GM21390 (cell line): ENCODE results near the gene SYNDIG1.

Experiments used
- ATAC-seq: cut with Tn5 transposase; IDR thresholded peaks from one replicate; pipeline ENCODE4 v1.9.1; 2021; ENCODE audit not compliant: unreplicated experiment

Gene SYNDIG1

DNA sequence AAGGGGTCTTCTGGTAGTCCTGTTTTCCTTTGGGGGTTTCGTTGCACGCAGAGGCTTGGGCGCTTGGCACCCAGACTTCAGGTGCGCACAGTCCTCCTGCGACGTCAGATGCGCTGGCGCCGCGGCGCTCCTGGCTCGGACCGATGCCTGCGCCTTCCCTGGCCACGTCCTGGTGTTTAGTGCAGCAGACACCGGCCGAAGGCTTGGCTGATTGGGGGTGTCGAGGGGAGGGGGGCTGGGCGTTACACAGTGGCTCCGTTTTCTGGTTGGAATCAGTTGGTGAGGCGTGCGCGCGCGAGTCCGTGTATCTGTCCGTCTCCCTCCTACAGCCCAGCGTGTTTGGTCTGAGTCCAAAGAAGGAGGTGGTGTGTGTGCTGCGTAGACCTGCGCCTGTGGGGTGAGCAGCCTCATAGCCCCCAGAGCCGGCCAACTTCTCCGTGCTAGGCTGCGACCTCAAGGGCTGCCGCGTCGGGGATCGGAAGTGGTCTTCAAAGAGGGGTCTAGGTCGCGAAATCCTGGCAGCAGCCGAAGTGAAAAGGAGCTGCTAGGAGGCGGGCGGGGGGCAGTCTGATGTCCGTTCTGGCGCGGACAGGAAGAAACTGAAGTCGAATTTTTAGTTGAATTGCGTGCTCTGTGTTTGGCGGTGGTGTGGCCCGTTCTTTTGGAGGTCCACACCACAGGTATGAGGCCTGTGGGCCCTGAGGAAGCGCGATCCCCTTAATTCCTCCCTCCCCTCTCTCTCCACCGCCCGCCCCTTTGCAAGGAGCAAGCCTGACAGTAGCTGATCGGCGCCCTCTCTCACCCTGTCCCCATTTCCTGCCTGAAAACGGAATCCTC is 1.5 kb downstream of the SYNDIG1 start:
- no peak for ATAC-seq

DNA sequence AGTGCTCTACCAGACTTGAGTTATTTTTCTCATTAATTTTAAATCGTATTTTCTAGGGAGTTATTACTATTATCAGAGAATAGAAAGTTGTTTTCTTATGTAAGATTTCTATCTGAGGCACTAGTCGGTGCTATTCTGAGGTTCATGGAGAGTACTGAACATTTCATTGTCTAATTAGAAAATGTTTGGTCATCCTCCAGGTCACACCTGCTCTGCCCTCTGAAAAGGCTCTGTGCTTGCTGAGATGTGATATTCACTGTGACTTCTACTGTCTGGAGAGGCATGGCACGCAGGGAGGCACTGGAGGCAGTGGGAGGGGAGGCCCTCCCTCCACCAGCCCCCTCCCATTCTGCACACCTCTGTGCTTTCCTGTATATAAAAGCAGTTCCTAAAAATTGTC is 3.0 kb downstream of the SYNDIG1 start:
- ATAC-seq, result no peak

DNA sequence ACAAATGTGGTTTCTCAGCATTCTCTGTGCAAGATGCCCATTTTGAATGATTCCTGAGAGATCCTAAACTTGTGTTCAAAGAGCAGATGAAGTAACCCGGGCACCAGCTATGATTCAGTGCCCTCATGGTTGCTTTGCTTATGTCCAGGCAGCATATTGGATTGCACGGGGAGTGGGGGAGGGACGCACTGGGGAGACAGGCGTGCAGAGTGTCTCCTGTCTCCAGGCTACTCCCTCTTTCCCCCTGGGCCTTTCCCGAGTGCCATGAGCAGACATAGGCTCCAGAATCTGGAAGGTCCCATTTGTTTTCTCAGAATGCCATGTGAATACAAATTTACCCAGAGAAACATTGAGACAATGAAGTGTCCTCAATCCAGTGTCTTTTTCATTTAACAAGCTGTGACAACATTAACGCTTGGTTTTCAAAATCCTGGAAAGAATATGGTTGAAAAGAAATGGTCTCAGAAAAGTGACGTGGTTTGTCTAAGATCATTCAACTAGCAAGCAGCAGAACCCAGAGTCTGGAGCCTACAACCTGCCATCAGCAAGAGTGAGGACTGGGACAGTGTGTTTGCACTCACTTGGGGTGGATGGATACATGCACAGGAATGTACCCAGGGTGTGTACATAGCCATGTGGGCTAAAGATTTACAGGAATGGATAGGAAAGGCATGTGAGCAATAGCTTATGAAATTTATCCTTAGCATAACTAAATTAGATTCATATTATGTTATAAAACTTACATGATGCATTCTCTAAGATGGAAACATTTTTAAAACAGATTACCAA is 4.2 kb downstream of the SYNDIG1 start:
- ATAC-seq, result no peak

DNA sequence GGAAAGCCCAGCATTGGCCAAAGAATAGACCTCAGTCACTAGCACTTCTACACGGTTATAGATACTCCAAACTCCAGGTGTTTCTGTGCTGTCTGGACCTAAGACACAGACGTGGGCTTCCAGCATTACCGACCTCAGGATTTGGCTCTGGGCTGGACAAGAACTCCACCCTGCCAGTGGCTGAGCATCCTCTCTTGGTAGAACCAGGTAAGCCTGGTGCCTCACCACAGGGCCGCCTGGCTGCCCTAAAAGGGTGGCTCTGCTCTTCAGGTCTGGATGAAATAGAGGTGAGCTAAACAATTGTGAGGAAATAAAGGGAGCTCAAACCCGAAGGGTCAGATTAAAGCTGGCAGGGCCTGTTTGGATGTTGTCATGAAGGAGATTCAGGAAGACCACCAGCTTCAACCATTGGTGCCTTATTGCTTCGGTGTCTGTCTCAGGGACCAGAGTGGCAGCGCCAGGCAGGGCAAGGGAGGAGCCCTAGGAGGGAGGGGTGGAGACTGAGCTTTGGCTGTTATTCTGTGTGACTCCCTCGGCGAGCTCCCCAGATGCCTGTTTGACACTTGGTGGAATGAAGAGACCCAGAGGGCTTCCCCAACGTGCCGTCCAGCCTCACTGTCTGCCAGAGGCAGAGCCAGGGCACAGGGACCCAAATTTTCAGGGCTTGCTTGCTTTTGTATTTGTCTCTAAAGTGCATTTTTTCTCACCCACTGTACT is 8.6 kb downstream of the SYNDIG1 start:
- no peak for ATAC-seq

DNA sequence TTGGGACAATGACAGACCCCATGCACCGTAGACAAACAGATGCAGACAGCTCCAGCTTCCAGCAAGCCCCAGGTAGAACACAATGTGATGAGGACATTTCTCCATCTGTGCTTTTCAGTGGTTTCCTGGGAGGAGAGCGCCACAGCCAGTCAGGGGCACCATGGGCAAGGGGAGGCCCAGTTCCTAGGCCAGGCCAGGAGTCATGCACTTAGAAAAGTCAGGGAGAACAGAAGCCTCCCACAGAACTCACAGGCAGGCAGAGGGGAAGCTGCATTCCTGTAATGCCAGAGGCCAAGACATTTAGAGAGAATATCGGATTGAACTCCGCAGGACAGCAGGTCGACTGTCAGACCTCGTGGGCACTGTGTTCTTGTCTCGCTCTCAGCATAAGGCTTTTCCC is 9.2 kb downstream of the SYNDIG1 start:
- ATAC-seq, result no peak

DNA sequence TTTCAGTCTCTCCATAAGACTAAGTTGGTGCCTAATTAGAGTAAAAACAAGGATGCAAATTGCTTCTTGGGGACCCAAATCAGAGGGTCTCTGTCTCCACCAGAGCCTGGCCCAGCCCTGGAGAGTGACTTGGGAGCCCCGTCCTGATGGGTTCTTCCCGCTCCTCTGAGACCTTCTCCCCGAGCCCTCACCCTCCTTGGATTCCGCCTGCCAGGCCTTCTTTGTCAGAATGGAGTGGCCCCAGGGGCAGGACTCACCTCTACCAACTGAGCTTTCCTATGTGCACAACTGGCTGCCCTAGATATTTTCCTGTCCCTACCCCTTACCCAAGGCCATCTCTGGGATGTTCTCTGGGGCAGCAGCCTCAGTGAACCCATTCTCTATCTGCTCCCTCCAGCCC is 9.7 kb downstream of the SYNDIG1 start:
- ATAC-seq, result no peak

DNA sequence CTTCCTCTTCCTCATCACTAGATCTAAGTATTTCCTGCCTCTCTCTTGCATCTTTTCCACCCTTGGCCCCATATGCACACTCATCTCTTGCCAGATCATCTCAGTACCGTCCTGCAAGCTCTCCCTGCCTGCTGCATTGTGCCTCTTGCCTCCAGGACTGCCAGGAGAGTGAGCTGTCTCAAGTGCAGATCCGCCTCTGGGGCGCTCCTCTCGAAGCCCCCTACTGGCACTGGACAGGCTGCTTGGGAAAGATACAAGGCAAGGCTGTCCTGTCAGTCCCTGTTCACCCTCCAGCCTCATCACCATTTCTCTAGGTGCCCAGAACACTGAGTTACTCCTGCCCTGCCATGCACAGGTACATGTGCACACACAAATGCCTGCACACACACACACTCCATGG is 10.2 kb downstream of the SYNDIG1 start:
- ATAC-seq, result no peak

DNA sequence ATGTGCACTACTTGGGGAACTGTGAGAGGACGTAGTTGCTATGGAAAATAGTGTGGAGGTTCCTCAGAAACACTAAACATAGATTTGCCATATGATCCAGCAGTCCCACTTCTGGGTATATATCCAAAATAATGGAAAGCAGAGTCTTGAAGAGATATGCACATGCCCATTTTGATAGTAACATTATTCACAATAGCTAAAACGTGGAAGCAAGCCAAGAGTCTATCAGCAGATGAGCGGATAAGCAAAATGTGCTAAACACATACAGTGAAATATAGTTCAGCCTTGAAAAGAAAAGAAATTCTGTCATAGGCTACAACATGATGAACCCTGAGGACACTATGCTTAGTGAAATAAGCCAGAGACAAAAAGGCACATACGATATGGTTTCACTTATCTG is 11.1 kb downstream of the SYNDIG1 start:
- ATAC-seq, result no peak

DNA sequence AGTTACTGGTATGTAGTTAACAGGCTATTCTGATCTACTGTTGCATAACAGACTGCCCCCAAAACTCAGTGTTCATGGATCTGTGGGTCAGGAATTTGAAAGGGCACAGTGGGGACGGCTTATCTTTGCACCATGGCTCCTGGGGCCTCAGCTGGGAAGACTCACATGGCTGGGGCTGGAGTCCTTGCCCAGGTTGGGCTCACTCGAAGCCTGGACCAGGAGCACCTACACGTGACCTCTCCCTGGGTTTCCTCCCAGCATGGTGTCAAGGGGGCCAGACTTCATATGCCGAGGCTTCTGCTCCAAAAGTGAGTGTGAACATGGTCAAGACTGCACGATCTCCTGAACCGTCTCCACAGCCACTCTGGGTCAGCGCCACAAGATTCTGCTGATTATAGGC is 11.7 kb downstream of the SYNDIG1 start:
- no peak for ATAC-seq

DNA sequence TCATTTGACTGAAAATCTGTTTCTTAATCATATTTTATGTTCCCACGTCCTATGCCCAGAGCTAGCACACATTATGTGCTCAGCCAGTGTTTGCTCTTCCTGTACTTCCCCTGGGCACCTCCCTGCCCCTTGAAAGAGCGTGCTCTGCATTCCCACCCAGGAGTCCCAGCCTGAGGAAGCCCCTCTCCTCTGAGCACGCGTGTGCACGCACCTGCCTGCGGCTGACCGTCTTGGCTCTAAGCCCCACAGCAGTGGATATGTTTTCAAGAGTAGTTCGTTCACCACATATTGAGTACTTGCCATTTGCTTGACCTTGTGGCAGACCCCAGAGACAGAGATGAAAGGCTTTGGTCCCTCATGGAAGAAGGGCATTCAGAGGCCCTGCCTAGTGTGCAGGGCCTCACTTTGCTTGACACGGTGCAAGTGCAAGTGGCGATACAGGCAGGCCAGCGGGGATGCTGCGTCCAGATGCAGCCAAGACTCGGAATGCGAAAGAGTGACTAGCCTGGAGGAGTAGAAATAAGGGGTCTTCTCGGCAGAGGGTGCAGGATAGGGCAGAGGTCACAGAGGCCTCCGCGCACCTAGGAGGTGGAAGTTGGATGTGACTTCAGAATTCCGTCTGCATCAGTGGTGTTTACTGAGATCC is 14.1 kb downstream of the SYNDIG1 start:
- no peak for ATAC-seq

DNA sequence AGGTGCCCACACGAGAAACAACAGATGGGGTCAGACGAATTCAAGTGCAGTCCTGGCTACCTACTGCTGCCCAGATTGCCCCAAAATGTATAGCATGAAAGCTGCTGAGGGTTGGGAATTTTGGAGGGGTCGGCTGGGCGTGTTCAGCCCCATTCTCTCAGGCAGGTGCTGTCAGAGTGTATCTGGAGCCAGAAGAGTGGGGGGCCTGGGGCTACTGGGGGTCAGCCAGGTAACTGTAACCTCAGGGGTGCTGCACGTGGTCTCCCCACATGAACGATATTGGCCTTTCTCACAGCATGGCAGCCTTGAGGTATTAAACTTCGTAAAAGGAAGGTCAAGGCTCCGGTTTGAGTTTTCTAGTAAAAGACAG is 14.6 kb downstream of the SYNDIG1 start:
- no peak for ATAC-seq

DNA sequence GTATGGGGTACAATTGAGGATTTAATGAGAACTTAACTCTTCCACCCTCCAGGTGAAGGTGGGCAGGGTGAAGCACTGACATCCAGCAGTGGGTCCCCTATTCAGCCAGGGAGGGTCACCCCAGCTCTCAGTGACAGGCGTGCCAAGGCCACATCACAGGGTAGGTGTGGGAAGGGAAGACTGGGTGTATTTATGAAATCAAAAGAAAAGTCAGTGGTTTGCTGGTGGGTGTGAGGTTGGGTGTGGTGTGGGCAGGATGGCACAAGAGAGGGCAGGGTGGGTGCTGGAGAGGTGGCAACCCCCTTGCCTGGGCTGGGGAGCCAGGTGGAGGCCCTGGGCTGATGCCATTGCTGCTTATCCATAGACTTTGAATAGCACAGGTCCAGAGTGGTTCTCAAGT is 16.6 kb downstream of the SYNDIG1 start:
- no peak for ATAC-seq

DNA sequence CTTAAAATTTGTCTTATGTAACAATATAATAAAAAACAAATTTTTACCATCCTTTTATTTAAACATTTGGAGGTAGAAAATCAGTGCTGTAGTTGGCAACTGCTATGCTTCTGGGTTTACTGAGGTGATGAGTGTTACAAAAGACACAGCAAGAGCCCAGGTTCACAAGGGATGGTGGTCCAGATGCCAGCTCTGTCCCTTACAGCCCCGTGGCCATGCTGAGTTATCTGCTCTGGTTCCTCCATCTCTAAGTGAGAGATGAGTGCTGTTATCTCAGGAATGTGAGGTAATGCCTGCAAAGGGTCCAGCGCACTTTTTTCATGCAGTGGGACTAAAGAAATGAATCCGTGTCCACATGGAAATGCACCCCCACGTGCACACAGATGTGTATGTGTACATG is 17.8 kb downstream of the SYNDIG1 start:
- ATAC-seq, result no peak

DNA sequence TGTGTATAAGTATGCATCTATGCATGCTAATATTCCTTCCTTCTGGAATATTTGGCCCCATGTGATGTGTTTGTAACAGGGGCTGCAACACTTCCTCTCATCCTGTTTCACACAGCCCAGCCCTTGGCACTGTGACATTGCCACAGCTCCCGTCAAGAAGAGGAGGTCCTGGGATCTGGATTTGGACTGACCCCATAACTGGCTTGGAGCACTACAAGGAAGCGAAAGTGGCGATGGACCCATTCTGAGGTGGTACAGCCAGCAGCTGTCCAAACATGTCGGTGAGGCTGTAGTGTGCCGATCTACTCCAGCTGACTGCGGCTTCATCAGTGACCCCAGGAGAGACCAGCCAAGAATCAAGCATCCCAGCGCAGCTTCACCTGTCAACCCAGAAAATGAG is 18.2 kb downstream of the SYNDIG1 start:
- ATAC-seq, result no peak

DNA sequence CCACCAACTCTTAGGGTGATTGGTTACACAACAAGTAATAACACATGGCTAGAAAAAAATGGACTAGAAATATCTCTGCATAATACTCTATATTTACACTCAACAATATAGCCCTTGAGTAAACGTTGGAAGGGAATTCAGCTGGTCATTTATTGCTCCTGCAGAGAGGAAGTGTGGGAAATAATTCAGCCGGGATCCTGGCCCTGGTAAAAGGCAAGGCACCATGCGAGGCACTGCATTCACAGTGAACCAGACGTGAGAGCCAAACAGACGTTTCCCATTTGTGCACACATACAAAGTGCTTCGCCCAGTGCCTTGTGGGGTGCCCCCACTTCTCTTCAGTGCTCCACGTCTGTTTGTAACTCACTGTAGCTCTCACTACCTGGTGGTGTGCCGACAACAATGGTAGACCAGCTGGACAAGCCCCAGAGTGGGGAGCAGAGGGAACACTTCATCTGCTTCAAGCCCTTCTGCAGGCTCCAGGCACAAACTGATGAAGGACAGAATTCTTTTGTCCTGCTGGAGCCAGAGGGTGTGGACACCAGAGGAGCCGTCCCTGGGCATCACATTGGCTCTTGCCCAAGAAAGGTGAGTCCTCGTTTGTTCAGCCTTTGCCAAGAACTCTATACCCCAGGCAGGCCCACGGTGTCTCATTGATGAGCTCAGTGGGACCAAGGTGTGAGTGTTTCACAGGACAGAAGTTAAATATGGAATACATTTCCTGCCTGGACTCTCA is 18.8 kb downstream of the SYNDIG1 start:
- no peak for ATAC-seq

DNA sequence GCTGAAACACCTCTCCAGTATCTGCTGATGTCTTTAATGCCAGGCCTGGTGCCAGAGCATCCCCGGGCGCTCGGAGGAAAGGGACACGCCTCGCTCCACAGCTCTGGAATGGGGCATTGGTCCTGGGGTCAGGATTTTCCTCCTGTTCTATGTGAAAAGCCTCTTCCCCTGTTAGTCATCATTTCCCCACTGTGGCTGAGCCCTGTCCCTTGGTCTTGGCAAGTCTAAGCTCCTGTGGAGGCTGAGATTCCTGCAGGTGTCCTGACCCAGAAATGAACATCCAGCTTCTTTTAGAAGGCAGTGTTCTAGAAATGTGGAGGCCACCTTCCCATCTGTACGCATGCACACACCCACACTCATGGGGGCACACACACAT is 19.4 kb downstream of the SYNDIG1 start:
- ATAC-seq, result no peak

DNA sequence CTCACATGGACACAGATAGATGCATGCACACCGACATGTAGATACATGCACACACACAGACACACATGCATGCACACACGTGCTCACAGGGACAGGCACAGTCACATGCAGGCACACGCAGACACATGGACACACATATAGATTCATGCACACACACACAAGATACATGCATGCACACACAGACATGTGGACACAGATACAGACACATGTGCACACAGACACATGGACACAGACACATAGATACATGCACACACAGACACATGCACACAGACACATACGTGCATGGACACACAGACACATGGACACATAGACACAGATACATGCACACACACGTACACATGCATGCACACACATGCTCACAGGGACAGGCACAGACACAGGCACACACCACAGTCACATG is 19.8 kb downstream of the SYNDIG1 start:
- ATAC-seq, result no peak

DNA sequence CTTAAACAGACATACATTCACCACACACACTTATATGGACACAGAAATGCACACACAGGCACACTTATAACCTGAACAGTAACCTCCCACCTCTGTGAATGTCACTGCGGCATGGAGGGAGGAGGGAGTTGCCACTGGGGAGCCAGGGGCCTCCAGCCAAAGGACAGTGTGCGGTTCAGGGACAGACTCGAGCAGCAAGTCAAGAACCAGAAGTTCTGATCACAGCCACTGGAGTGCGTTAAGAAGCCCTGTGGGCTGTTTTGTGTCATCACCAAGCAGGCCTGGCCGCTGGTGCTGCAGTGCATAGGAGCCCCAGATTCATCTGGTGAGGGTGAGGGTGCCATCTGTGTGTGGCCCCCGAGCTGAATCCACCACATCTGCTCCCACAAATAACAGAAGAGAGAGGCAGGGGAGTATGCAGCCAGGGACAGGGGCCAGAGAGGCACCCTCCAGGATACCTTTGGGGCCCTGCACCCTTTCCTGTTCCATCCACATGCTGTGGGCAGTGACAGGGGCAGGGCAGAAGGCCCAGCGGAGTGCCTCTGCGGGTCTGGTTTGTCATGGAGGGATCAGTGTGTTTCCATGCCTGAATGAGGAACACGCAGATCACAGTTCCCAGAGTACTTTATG is 20.3 kb downstream of the SYNDIG1 start:
- ATAC-seq, result no peak

DNA sequence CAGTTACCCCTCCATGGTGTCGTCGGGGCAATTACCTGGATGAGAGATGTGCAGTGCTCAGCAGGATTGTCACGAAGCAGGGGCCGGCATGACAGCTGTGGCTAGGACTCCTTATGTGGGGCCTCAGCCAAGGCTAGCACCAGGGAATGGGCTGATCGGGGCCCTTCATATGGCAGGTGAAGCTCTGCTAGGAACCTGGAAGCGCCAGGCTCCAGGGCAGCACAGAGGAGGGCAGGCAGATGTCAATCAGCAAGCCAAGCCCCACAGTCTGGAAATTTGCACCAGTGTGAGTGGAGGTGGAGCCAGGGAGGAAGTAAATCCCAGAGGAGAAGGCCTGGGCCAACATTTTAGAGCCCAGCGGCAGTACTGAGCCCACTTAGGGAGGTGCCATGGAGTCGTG is 21.2 kb downstream of the SYNDIG1 start:
- ATAC-seq, result no peak

DNA sequence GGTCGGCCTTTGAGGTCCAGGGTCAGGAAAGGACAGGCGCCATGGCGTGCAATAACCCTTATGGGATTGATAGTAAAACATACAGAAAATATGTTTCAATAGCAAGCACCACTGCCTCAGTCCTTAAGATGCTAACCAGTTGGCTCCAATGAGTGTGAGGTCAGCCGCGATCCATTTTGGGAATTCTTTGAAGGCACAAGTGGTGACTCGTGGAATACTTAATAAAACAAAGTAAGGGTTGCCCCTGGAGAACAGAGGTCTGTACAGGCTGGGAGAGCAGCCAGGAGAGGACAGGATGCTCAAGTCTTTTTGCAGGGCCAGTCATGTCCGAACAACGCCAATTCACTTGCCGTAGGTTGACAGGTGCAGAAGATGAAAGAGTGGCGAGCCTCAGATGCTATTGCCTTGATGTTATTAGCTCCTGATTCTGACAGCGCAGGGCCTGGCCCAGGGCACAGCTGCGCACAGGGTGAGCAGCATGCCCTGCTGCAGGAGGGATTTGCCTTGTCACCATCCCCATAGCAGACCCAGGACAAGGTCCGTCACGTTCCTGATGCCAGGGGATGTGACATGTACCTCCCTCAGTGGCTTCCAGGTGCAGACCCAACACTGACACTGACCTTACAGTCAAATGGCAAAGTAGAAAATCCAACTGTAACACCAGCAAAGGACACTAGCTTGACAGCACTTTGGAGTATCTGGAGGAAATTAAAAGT is 21.8 kb downstream of the SYNDIG1 start:
- no peak for ATAC-seq
